Measurements from ENCODE around the gene MOB3B.

DNA sequence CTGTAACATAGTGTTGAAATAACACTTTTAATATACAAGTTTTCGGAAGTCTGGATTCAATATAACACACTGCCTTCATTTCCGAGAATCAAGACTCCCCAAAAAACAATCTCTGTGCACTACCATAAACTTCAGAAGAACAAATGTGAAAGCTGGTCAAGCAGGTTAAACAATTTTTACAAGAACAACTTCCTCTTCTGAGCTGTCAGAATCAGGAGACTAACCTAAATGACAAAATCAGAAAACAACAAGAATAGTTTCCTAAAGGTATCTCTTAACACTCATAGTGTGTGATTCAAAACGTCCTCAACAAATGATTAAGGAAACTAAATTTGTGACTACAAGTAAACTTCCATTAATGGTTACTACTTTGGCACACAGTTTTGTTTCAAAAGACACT is 32.1 kb upstream of the MOB3B start:
- TF ChIP-seq, protein P1, sequence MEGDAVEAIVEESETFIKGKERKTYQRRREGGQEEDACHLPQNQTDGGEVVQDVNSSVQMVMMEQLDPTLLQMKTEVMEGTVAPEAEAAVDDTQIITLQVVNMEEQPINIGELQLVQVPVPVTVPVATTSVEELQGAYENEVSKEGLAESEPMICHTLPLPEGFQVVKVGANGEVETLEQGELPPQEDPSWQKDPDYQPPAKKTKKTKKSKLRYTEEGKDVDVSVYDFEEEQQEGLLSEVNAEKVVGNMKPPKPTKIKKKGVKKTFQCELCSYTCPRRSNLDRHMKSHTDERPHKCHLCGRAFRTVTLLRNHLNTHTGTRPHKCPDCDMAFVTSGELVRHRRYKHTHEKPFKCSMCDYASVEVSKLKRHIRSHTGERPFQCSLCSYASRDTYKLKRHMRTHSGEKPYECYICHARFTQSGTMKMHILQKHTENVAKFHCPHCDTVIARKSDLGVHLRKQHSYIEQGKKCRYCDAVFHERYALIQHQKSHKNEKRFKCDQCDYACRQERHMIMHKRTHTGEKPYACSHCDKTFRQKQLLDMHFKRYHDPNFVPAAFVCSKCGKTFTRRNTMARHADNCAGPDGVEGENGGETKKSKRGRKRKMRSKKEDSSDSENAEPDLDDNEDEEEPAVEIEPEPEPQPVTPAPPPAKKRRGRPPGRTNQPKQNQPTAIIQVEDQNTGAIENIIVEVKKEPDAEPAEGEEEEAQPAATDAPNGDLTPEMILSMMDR (IDR thresholded peaks at IDR 0.05) = no peak
- no peak for TF ChIP-seq POLR2A (IDR thresholded peaks at IDR 0.05)
